Neural crest cell (in vitro differentiated cells): ENCODE results near the gene LRRC18. TPM values are rescaled to one million over a fixed set of nuclear protein-coding genes. Genes with fewer than 3 reads are reported as not detected.

Experiments
- DNase-seq: peaks from one replicate; pipeline ENCODE4 v3.0.0; 2021; ENCODE audit warnings: low read depth, mixed read lengths, low spot score
- H3K27ac Mint-ChIP-seq: one replicate; pipeline ENCODE4 v1.8.0; 2021; ENCODE audit warnings: mild to moderate bottlenecking, mixed read lengths; ENCODE audit not compliant: unreplicated experiment
- H3K27me3 Mint-ChIP-seq: 2 replicates; pipeline ENCODE4 v1.8.0; 2021; ENCODE audit warnings: low read depth, mild to moderate bottlenecking, mixed read lengths
- H3K36me3 Mint-ChIP-seq: 2 replicates; pipeline ENCODE4 v1.8.0; 2021; ENCODE audit warnings: low read depth, mild to moderate bottlenecking, mixed read lengths
- H3K4me1 Mint-ChIP-seq: 2 replicates; pipeline ENCODE4 v1.8.0; 2021; ENCODE audit warnings: mixed read lengths
- H3K4me3 Mint-ChIP-seq: one replicate; pipeline ENCODE4 v1.8.0; 2021; ENCODE audit warnings: mild to moderate bottlenecking, mixed read lengths
- H3K9me3 Mint-ChIP-seq: 2 replicates; pipeline ENCODE4 v1.8.0; 2021; ENCODE audit warnings: mixed read lengths
- total RNA-seq: library from RNA; stranded (reverse); gene quantifications from 2 replicates; pipeline ENCODE4 v1.2.1, GENCODE V29; 2021
- TF ChIP-seq, protein P1 (sequence below): fragments of 200-600 bp; sonication (generic); conservative IDR thresholded peaks from 2 replicates; pipeline ENCODE4 v1.5.0; 2021; ENCODE audit warnings: antibody characterized with exemption, mild to moderate bottlenecking

LRRC18 gene
- total RNA-seq, 1 donor from 2014 or later = not detected

DNA sequence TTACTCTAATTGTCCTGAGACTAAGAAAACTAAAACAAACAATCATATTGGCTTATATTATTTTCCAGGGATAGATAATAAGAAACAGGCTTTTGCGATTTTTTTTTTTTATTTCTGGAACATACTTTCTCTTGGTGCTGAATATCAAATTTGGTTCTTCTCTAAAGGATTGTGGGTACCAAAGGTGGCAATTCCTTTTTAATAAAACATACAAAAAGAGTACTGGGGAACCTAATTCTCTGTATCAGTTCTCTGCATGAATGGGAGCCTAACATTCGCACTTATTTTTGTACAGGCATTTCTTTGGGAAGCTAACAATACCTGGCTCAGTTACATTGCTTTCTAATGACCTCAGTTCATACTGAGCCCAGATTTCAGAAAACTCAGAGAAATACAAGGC lies 32.8 kb downstream of the LRRC18 start:
- no peak for DNase-seq
- Mint-ChIP-seq H3K27me3 (peaks cover 10% of the 10 kb centered on the region), H3K9me3 (no peaks in the 10 kb centered on the region), H3K36me3 (no peaks in the 10 kb centered on the region), H3K27ac (no peak overlapping the region), H3K4me1 (no peaks in the 10 kb centered on the region), H3K4me3 (no peak overlapping the region)
- TF ChIP-seq, protein P1, sequence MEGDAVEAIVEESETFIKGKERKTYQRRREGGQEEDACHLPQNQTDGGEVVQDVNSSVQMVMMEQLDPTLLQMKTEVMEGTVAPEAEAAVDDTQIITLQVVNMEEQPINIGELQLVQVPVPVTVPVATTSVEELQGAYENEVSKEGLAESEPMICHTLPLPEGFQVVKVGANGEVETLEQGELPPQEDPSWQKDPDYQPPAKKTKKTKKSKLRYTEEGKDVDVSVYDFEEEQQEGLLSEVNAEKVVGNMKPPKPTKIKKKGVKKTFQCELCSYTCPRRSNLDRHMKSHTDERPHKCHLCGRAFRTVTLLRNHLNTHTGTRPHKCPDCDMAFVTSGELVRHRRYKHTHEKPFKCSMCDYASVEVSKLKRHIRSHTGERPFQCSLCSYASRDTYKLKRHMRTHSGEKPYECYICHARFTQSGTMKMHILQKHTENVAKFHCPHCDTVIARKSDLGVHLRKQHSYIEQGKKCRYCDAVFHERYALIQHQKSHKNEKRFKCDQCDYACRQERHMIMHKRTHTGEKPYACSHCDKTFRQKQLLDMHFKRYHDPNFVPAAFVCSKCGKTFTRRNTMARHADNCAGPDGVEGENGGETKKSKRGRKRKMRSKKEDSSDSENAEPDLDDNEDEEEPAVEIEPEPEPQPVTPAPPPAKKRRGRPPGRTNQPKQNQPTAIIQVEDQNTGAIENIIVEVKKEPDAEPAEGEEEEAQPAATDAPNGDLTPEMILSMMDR = no peak

DNA sequence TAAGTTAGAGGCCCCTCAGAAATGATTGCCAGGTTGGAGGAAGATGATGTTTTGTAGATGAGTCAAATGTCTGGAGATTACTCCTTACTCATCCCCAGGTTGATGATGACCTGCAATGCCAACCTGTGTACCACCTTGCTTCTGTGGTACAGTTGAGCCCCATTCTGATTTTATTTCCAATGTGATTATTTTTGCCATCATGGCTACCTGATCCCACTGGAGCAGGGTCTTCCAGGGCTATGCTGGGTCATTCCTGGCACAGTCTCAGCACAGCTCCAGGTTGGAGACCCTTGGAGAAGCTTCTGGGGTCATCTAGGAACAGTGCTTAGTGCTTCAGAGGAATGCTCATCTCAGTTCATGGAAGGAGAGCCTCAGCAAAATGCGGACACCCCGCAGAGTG lies 34.3 kb downstream of the LRRC18 start:
- DNase-seq = no peak
- Mint-ChIP-seq H3K36me3 (no peaks in the 10 kb centered on the region), H3K4me3 (no peak overlapping the region), H3K27me3 (peaks cover 8% of the 10 kb centered on the region), H3K27ac (no peak overlapping the region), H3K4me1 (no peaks in the 10 kb centered on the region), H3K9me3 (no peaks in the 10 kb centered on the region)
- TF ChIP-seq, protein P1 = no peak

DNA sequence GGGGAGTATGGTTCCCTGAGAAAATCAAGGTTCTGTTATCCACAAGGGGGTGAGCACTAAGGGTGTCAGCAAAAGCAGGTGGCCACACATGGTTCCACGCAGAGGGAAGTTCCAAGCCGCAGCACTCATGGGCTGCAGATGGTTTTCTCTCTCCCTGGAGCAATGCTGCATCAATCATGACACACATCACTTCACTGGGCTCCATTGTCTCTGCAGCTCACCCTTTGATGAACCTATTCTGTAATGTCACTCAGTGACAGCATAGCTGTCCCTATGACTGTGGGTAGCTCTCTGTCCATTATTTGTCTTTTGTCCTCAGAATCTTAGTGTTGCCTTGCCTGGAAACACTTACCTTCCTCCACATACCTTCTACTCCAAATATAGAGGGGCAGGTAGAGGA lies 34.8 kb downstream of the LRRC18 start:
- no peak for DNase-seq

DNA sequence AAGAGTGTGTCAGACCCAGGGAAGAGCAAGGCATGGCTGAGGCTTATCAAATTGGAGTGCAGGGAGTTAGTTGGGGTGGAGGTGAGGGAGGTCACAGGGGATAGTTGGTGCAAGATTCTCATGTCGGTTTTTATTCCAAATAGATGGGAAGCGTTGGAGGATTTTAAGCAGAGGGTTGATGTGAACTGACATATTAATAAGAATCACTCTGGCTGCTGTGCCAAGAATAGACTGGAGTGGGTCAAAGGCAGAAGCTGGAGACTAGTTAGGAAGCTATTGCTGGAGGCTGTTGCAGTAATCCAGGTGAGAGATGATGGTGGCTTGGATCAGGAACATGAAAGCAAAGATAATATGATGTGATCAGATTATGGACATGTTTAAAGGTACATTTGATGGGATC lies 36.5 kb downstream of the LRRC18 start:
- H3K36me3 Mint-ChIP-seq = no peaks in the 10 kb centered on the region
- TF ChIP-seq, protein P1 = no peak
- no peaks in the 10 kb centered on the region for H3K4me1 Mint-ChIP-seq
- peaks cover 7% of the 10 kb centered on the region for H3K27me3 Mint-ChIP-seq
- H3K9me3 Mint-ChIP-seq = no peaks in the 10 kb centered on the region
- H3K4me3 Mint-ChIP-seq = no peak overlapping the region
- no peak overlapping the region for H3K27ac Mint-ChIP-seq
- DNase-seq = no peak

More for the DNA sequence above, 34.8 kb downstream of the LRRC18 start:
- Mint-ChIP-seq H3K4me3 (no peak overlapping the region), H3K27ac (no peak overlapping the region), H3K27me3 (peaks cover 8% of the 10 kb centered on the region), H3K36me3 (no peaks in the 10 kb centered on the region), H3K4me1 (no peaks in the 10 kb centered on the region), H3K9me3 (no peaks in the 10 kb centered on the region)
- TF ChIP-seq, protein P1 = no peak

DNA sequence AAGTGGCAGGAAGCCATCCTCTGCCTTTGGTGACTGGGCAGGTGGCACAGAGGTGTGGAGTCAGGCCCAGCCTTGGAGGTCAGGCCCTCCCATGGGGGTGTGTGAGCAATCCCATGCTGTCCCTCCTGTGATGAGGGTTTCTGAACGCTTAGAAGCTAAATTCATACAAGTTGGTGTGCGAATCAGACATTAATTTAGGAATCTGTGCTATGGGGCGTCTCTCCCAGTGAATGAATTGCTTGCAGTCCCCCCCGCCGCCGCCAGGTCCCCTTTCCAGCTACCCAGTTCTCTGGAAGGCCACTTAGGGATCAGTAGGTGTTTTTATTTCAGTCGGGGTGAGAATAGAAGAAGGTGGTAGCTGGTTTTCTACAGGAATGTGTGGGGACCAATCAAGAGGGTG lies 37.5 kb downstream of the LRRC18 start:
- no peaks in the 10 kb centered on the region for H3K27me3 Mint-ChIP-seq
- no peak for DNase-seq
- TF ChIP-seq, protein P1 = no peak

DNA sequence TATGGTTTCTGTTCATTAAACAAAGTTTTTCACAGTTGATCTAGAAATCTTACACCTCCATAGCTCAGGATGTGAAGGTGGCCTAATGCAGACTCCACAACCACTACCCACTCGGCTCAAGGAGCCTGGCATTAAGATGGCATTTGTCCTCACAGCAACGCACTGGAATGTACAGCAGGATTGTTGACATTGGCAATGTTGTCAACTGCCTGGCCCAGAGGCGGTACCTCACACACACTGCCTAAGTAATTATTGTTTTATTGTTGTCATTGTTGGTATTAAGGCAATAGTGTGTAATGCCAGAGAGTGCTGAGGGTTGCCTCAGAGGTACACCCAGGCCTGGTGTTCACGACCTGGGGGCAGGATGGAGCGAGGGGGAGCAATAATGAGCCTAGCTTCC lies 38.3 kb downstream of the LRRC18 start:
- TF ChIP-seq, protein P1 = no peak
- H3K9me3 Mint-ChIP-seq = no peaks in the 10 kb centered on the region
- DNase-seq = no peak
- no peaks in the 10 kb centered on the region for H3K4me1 Mint-ChIP-seq
- H3K27ac Mint-ChIP-seq = no peak overlapping the region
- no peaks in the 10 kb centered on the region for H3K27me3 Mint-ChIP-seq
- no peak overlapping the region for H3K4me3 Mint-ChIP-seq
- H3K36me3 Mint-ChIP-seq = no peaks in the 10 kb centered on the region

More for the DNA sequence above, 37.5 kb downstream of the LRRC18 start:
- Mint-ChIP-seq H3K9me3 (no peaks in the 10 kb centered on the region), H3K4me1 (no peaks in the 10 kb centered on the region), H3K36me3 (no peaks in the 10 kb centered on the region), H3K27ac (no peak overlapping the region), H3K4me3 (no peak overlapping the region)
